ENCODE measurements around the gene HRAS.

DNA sequence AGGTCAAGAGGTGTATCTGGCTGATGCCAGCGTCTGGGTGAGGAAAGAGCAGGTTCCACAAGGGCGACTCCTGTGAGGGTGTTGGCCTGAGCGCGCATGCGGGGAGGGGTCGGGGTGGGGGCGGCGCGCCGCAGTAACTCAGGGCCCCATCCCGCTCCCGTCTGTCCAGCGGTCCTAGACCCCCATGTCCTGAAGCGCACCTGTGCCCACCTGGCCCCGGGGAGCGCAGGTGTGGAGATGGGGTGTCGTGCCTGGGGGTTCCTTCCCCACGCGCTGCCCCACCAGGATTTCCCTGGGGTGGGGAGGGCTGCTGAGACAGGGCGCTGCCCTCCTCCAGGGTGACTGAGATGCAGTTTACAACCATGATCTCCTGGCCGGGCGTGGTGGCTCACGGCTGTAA, 49.2 kb downstream of the HRAS start:
- TF ChIP-seq, protein P1, sequence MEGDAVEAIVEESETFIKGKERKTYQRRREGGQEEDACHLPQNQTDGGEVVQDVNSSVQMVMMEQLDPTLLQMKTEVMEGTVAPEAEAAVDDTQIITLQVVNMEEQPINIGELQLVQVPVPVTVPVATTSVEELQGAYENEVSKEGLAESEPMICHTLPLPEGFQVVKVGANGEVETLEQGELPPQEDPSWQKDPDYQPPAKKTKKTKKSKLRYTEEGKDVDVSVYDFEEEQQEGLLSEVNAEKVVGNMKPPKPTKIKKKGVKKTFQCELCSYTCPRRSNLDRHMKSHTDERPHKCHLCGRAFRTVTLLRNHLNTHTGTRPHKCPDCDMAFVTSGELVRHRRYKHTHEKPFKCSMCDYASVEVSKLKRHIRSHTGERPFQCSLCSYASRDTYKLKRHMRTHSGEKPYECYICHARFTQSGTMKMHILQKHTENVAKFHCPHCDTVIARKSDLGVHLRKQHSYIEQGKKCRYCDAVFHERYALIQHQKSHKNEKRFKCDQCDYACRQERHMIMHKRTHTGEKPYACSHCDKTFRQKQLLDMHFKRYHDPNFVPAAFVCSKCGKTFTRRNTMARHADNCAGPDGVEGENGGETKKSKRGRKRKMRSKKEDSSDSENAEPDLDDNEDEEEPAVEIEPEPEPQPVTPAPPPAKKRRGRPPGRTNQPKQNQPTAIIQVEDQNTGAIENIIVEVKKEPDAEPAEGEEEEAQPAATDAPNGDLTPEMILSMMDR (conservative IDR thresholded peaks at IDR 0.05) = no peak
- TF ChIP-seq EZH2 (IDR thresholded peaks at IDR 0.05; ENCODE audit: low read depth) = no peak
